ENCODE results near the gene DCANP1. TPM values are rescaled to one million over a fixed set of nuclear protein-coding genes. Genes with fewer than 3 reads are reported as not detected.
A peak's percentile ranks its signal among the peaks of the same experiment; 100 is the strongest.

DCANP1 gene
- total RNA-seq, 4 donors from 2014 or later: 0.26 TPM; not detected in 3

GRCh38 chr5:135467871-135468485 is 20.8 kb upstream of the DCANP1 start:
- H3K4me1 ChIP-seq: peaks cover 0 to 13% (median 11%) of the 10 kb centered on the region in 4 donors
- TF ChIP-seq POLR2AphosphoS5 (IDR thresholded peaks at IDR 0.05): no peak
- TF ChIP-seq POLR2A (IDR thresholded peaks at IDR 0.05; ENCODE audit: low read depth): no peak
- no peak for TF ChIP-seq EP300 (IDR thresholded peaks at IDR 0.05)
- no peak for TF ChIP-seq CTCF (IDR thresholded peaks at IDR 0.05)
- no peak overlapping the region for H3K27ac ChIP-seq (replicated peaks in 1 of 4)
- no peak for DNase-seq (ENCODE audit: extremely low spot score)
- peaks cover 0 to 60% (median 0%) of the 10 kb centered on the region in 4 donors for H3K27me3 ChIP-seq
- no peaks in the 10 kb centered on the region for H3K9me3 ChIP-seq
- no peaks in the 10 kb centered on the region for H3K36me3 ChIP-seq
- intact Hi-C loops (cut with DNase I): loop anchor here (10.0 kb wide), 1 partner anchor 357 kb away; no protein-coding TSS in a partner anchor
- WGBS: 97% methylated on average over 3 of the region's 4 CpGs
- no peak overlapping the region for H3K4me3 ChIP-seq

GRCh38 chr5:135467051-135467625 is 20.0 kb upstream of the DCANP1 start:
- 84% methylated on average over 14 of the region's 15 CpGs for WGBS
- Histone ChIP-seq H3K27me3 (peaks cover 0 to 68% (median 0%) of the 10 kb centered on the region in 4 donors), H3K27ac (replicated peaks in 1 of 4) (no peak overlapping the region), H3K4me3 (no peak overlapping the region), H3K9me3 (no peaks in the 10 kb centered on the region), H3K36me3 (no peaks in the 10 kb centered on the region), H3K4me1 (peaks cover 0 to 13% (median 11%) of the 10 kb centered on the region in 4 donors)
- intact Hi-C loops (cut with DNase I): loop anchor here (10.0 kb wide), 1 partner anchor 358 kb away; no protein-coding TSS in a partner anchor
- TF ChIP-seq EP300 (IDR thresholded peaks at IDR 0.05): no peak
- no peak for TF ChIP-seq POLR2AphosphoS5 (IDR thresholded peaks at IDR 0.05)
- TF ChIP-seq CTCF (IDR thresholded peaks at IDR 0.05): no peak
- no peak for TF ChIP-seq POLR2A (IDR thresholded peaks at IDR 0.05; ENCODE audit: low read depth)
- DNase-seq (ENCODE audit: extremely low spot score): no peak

GRCh38 chr5:135466178-135467050 is 19.3 kb upstream of the DCANP1 start:
- WGBS: 21% methylated on average over 27 of the region's 43 CpGs
- intact Hi-C loops (cut with DNase I): loop anchor here (1.0 to 10.0 kb wide), 2 partner anchors 86 to 358 kb away; no protein-coding TSS in a partner anchor
- H3K4me3 ChIP-seq: peak overlapping the region; percentile 29 to 51 (median 37)

More at GRCh38 chr5:135466178-135467050, 19.3 kb upstream of the DCANP1 start:
- H3K36me3 ChIP-seq: no peaks in the 10 kb centered on the region
- TF ChIP-seq CTCF (IDR thresholded peaks at IDR 0.05): peak; percentile 81 to 91 (median 84)
- no peak for TF ChIP-seq POLR2AphosphoS5 (IDR thresholded peaks at IDR 0.05)
- H3K27ac ChIP-seq (replicated peaks in 1 of 4): no peak overlapping the region
- DNase-seq (ENCODE audit: extremely low spot score): no peak
- H3K27me3 ChIP-seq: peaks cover 0 to 70% (median 0%) of the 10 kb centered on the region in 4 donors
- peaks cover 0 to 13% (median 11%) of the 10 kb centered on the region in 4 donors for H3K4me1 ChIP-seq
- H3K9me3 ChIP-seq: no peaks in the 10 kb centered on the region

Data from esophagus muscularis mucosa (tissue), 4 donors.